Mesenteric fat pad (tissue), 1 donor: ENCODE results near the gene TMEM191C. TPM values are rescaled to one million over a fixed set of nuclear protein-coding genes. Genes with fewer than 3 reads are reported as not detected.
"Not testable (repeated sequence)": the region's sequence is repeated elsewhere in the genome, so short reads cannot be mapped to it uniquely, and the experiment has no call there.

Source experiments
- DNase-seq: peaks from one replicate; pipeline ENCODE4 v3.0.0-alpha.2; 2020; ENCODE audit warnings: low spot score
- long read RNA-seq: library from polyadenylated mRNA; unstranded; transcript quantifications from one replicate; pipeline ENCODE4 v2.0.0, GENCODE V29; 2020
- total RNA-seq: library from RNA; stranded (reverse); fragmentation: NEBNext Ultra II Directional; extraction: Animal tissue kit (Norgen Biotek cat#: 25700); gene quantifications from one replicate; pipeline ENCODE4 v1.2.1, GENCODE V29; 2021
- donor health status: DM: yes; HTN: yes; CAD: no.

The TMEM191C gene
- total RNA-seq: 0.16 TPM
- long read RNA-seq: 0 reads

GRCh38 chr22:21467337-21468193 is at the start of gene TMEM191C:
Gene TMEM191C, plus strand, starts transcription at chr22:21467387. Its CDS starts 73 bp downstream, at chr22:21467460.
- DNase-seq: not testable (repeated sequence)

- DNase-seq: peak; percentile 89
Observed at GRCh38 chr22:21417853-21418252, 49.3 kb upstream of the TMEM191C start.

DNA sequence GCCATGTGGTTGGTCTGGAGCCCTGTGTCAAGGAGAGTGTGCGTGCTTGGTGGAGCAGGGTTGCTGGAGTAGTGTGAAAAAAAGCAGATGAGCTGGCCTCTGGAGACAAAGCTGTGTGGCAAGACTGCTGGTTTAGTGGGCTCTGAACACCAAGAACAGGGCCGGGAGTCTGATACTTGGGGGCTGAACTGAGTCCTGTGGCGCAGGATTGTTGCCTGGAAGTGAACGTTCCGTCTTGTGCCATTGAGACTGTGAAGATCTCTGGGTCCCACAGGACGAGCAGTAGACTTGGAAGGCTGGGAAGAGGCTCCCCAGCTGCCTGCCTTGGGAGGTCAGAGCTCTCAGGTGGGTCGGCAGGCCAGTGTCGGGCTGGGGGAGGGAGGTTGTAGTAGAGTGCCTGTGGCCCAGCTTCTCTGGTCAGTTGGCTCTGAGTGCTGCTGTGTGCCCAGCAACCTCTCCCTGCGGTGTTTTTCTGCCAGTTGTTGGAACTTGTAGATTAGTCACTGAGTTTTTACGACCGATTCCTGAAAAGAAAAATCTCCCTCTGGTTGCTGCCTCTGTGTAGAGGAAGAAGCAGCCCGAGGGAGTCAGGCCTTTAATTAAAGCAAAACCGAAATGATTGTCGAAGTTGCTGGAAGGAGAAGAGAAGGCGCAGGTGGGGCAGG is 48.1 kb upstream of the TMEM191C start:
- DNase-seq: peak; percentile 84

GRCh38 chr22:21420180-21420763 is 46.9 kb upstream of the TMEM191C start:
- DNase-seq: not testable (repeated sequence)

GRCh38 chr22:21424084-21424709 is 43.0 kb upstream of the TMEM191C start:
- not testable (repeated sequence) for DNase-seq

- not testable (repeated sequence) for DNase-seq
Observed at GRCh38 chr22:21434378-21435233, 32.6 kb upstream of the TMEM191C start.

GRCh38 chr22:21435998-21436810 is 31.0 kb upstream of the TMEM191C start:
- DNase-seq: peak; percentile 39

- DNase-seq: peak; percentile 78
Observed at GRCh38 chr22:21438013-21438412, 29.2 kb upstream of the TMEM191C start.

- not testable (repeated sequence) for DNase-seq
Observed at GRCh38 chr22:21440018-21440636, 27.1 kb upstream of the TMEM191C start.

GRCh38 chr22:21440676-21441075 is 26.5 kb upstream of the TMEM191C start:
- not testable (repeated sequence) for DNase-seq

DNA sequence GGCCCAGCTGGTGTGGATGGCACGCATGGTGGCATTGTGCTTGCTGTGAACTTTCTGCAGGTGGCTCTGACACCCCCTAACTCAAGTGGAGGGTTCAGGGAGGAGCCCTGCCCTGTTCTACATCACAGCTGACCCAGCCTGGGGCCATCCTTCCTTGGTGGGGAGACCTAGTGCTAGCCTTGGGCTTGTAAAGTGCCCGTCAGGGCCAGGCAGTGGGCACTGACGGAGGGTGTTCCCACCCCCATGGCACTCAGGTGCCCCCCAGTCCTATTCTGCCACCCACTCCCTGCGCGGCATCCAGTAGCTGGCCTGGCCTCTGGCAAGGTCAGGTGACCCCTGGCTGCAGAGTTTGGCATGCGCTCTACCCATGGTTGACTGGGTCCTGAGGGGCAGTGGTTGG is 26.0 kb upstream of the TMEM191C start:
- peak; percentile 33 for DNase-seq

- not testable (repeated sequence) for DNase-seq
Observed at GRCh38 chr22:21442123-21442522, 25.1 kb upstream of the TMEM191C start.

- peak; percentile 39 for DNase-seq
Observed at GRCh38 chr22:21442646-21443045, 24.5 kb upstream of the TMEM191C start.

- peak; percentile 64 for DNase-seq
Observed at GRCh38 chr22:21443057-21443734, 24.0 kb upstream of the TMEM191C start.

- DNase-seq: peak; percentile 84
Observed at GRCh38 chr22:21443735-21444421, 23.3 kb upstream of the TMEM191C start.

- peak; percentile 83 for DNase-seq
Observed at GRCh38 chr22:21444701-21445436, 22.3 kb upstream of the TMEM191C start.

DNA sequence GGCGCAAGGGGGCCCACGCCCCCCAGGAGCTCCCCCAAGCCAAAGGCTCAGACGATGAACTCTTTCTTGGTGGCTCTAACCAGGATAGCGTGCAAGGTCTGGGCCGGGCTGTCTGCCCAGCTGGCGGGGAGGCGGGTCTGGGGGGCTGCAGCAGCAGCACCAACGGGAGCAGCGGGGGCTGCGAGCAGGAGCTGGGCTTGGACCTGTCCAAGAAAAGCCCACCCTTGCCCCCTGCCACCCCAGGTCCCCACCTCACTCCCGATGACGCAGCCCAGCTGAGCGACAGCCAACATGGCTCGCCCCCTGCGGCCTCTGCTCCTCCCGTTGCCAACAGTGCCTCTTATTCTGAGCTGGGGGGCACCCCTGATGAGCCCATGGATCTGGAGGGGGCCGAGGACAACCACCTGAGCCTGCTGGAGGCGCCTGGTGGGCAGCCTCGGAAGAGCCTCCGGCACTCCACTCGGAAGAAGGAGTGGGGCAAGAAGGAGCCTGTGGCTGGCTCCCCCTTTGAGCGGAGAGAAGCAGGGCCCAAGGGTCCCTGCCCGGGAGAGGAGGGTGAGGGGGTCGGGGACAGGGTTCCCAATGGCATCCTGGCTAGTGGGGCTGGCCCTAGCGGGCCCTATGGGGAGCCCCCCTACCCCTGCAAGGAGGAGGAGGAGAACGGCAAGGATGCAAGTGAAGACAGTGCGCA is 21.6 kb upstream of the TMEM191C start:
- DNase-seq: peak; percentile 74
